Measurements from ENCODE around the gene SELENOI. TPM values are rescaled to one million over a fixed set of nuclear protein-coding genes. Genes with fewer than 3 reads are reported as not detected.

Gene SELENOI
- total and polyA plus RNA-seq, 10 of the 15 experiments (the other 5 are each of a cell fraction or from before 2014, with no cell fraction given): 5.2 to 31.4 (median 17.4) TPM

DNA sequence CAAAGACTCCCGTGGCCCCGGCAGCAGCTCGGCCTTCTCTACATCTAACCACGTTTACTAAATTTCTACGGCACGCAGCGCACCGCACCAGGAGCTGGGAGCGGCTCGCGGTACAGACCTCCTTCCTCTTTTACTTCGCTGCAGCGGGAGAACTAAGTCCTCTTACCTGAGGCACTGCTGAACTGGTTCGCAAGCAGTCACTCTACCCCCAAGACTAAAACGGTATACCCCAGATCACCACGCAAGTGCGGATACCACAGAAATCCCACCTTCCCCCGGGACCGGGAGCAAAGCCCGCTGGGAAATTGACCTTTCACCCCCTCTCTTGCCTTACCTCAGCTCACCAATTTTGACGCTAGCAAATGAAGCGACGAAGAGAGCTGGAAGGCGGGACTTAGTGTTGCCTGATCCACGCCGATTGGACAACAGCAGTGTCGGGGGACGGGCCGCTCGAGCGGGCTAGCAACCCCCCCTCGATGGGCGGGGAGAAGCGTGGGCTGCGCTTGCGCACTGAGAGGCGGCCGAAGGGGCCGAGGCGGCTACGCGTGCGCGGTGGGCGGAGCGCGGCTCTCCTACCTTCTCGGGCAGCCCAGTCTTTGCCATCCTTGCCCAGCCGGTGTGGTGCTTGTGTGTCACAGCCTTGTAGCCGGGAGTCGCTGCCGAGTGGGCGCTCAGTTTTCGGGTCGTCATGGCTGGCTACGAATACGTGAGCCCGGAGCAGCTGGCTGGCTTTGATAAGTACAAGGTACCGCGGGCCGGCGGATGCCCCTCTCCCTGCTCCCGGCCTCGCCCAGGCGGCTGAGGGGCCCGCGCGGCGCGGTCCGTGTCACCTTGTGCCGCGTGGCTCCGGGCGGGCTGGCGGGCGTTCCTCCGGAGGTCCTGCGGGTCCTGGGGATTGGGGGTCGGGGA, at the start of gene SELENOI (continued):
- TF ChIP-seq, protein P1, sequence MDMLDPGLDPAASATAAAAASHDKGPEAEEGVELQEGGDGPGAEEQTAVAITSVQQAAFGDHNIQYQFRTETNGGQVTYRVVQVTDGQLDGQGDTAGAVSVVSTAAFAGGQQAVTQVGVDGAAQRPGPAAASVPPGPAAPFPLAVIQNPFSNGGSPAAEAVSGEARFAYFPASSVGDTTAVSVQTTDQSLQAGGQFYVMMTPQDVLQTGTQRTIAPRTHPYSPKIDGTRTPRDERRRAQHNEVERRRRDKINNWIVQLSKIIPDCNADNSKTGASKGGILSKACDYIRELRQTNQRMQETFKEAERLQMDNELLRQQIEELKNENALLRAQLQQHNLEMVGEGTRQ (IDR thresholded peaks at IDR 0.05; ENCODE audit: borderline replicate concordance, low read depth, low read length): no peak
- no peak for TF ChIP-seq PRDM15 (CRISPR knock-in tag; IDR thresholded peaks at IDR 0.05)
- TF ChIP-seq POLR2A (IDR thresholded peaks at IDR 0.05; ENCODE audit: low read depth, low read length): peak; percentile 93
- no peak for TF ChIP-seq ZNF217 (IDR thresholded peaks at IDR 0.05)
- TF ChIP-seq, protein P2, sequence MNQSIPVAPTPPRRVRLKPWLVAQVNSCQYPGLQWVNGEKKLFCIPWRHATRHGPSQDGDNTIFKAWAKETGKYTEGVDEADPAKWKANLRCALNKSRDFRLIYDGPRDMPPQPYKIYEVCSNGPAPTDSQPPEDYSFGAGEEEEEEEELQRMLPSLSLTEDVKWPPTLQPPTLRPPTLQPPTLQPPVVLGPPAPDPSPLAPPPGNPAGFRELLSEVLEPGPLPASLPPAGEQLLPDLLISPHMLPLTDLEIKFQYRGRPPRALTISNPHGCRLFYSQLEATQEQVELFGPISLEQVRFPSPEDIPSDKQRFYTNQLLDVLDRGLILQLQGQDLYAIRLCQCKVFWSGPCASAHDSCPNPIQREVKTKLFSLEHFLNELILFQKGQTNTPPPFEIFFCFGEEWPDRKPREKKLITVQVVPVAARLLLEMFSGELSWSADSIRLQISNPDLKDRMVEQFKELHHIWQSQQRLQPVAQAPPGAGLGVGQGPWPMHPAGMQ (IDR thresholded peaks at IDR 0.05; ENCODE audit: borderline replicate concordance): no peak
- no peak for TF ChIP-seq YBX1 (IDR thresholded peaks at IDR 0.05)
- no peak for TF ChIP-seq ZZZ3 (IDR thresholded peaks at IDR 0.05; ENCODE audit: control insufficient read depth, insufficient read length, low read depth)
- peak; percentile 90 for TF ChIP-seq CREM (IDR thresholded peaks at IDR 0.05; ENCODE audit: low read depth)
- TF ChIP-seq HDAC2 (IDR thresholded peaks at IDR 0.05): no peak
- TF ChIP-seq RCOR1 (conservative IDR thresholded peaks at IDR 0.05; ENCODE audit: low read depth, low read length): 0 out of 2 replicates have a peak, but pooled peaks have one; percentile 2
- TF ChIP-seq RFX5 (IDR thresholded peaks at IDR 0.05; ENCODE audit: low read depth, low read length): peak; percentile 66; the same call in 1 of the 2 replicates
- TF ChIP-seq FOXM1 (IDR thresholded peaks at IDR 0.05; ENCODE audit: low read depth, low read length): no peak
- peak; percentile 72 for TF ChIP-seq MYC (IDR thresholded peaks at IDR 0.05; ENCODE audit: insufficient read depth, insufficient read length, insufficient replicate concordance, low read length, severe bottlenecking)
- TF ChIP-seq CREB1 (IDR thresholded peaks at IDR 0.05; ENCODE audit: low read depth): peak; percentile 95
- no peak for TF ChIP-seq MYB (IDR thresholded peaks at IDR 0.05; ENCODE audit: borderline replicate concordance, low read depth, low read length)
- no peak for TF ChIP-seq SUZ12 (IDR thresholded peaks at IDR 0.05; ENCODE audit: unreplicated experiment)
- TF ChIP-seq JUND (IDR thresholded peaks at IDR 0.05; ENCODE audit: low read depth, low read length): no peak
- peak; percentile 96 for TF ChIP-seq POLR2AphosphoS5 (IDR thresholded peaks at IDR 0.05; ENCODE audit: low read length)
- no peak for TF ChIP-seq STAT3 (IDR thresholded peaks at IDR 0.05; ENCODE audit: low read depth, low read length)
- TF ChIP-seq CBFB (IDR thresholded peaks at IDR 0.05; ENCODE audit: low read depth): peak; percentile 94
- peak; percentile 91 for TF ChIP-seq RUNX3 (IDR thresholded peaks at IDR 0.05; ENCODE audit: low read length)
- peak; percentile 99 for TF ChIP-seq NRF1 (conservative IDR thresholded peaks at IDR 0.05; ENCODE audit: low read depth, low read length)
- peak; percentile 90 for TF ChIP-seq SREBF1 (IDR thresholded peaks at IDR 0.05; ENCODE audit: low read length)
